NCI-H1436 treated with DMSO at 0.1 percent for 48 hours (cell line): Measurements from ENCODE around the gene TFAP2D.

Source experiments
- DNase-seq: peaks from one replicate; lab custom pipeline; 2025; lab: John Stamatoyannopoulos, UW

Gene TFAP2D

GRCh38 chr6:50720623-50721022 lies 7.3 kb downstream of the TFAP2D start:
- DNase-seq = no peak

GRCh38 chr6:50721978-50722377 lies 8.7 kb downstream of the TFAP2D start:
- no peak for DNase-seq

- DNase-seq = no peak
These were observed 9.7 kb downstream of the TFAP2D start for GRCh38 chr6:50722829-50723554.

- DNase-seq = no peak
These were observed 11.2 kb downstream of the TFAP2D start for GRCh38 chr6:50724381-50725124.

- DNase-seq = no peak
These were observed 21.2 kb downstream of the TFAP2D start for GRCh38 chr6:50734488-50734887.

GRCh38 chr6:50742161-50742560 lies 28.8 kb downstream of the TFAP2D start:
- no peak for DNase-seq

GRCh38 chr6:50744976-50745375 lies 31.6 kb downstream of the TFAP2D start:
- DNase-seq = no peak

- no peak for DNase-seq
These were observed 49.5 kb downstream of the TFAP2D start for GRCh38 chr6:50762798-50763197.

GRCh38 chr6:50778696-50779095 lies 65.4 kb downstream of the TFAP2D start:
- DNase-seq = no peak

- DNase-seq = no peak
These were observed 67.1 kb downstream of the TFAP2D start for GRCh38 chr6:50780382-50780781.

GRCh38 chr6:50785921-50786320 lies 72.6 kb downstream of the TFAP2D start:
- no peak for DNase-seq

- no peak for DNase-seq
These were observed 78.7 kb downstream of the TFAP2D start for GRCh38 chr6:50791900-50792508.

- DNase-seq = no peak
These were observed 79.4 kb downstream of the TFAP2D start for GRCh38 chr6:50792771-50793170.

GRCh38 chr6:50795574-50795973 lies 82.2 kb downstream of the TFAP2D start:
- DNase-seq = no peak

- no peak for DNase-seq
These were observed 91.0 kb downstream of the TFAP2D start for GRCh38 chr6:50804283-50804682.

- DNase-seq = no peak
These were observed 93.7 kb downstream of the TFAP2D start for GRCh38 chr6:50807035-50807434.

GRCh38 chr6:50815436-50816114 lies 102.2 kb downstream of the TFAP2D start:
- DNase-seq = no peak

GRCh38 chr6:50816115-50816675 lies 102.9 kb downstream of the TFAP2D start:
- DNase-seq = peak; percentile 50

GRCh38 chr6:50816947-50817645 lies 103.8 kb downstream of the TFAP2D start:
- no peak for DNase-seq

GRCh38 chr6:50817646-50817950 lies 104.3 kb downstream of the TFAP2D start:
- DNase-seq = no peak

- DNase-seq = no peak
These were observed 104.7 kb downstream of the TFAP2D start for GRCh38 chr6:50818020-50818419.

GRCh38 chr6:50818673-50819072 lies 105.3 kb downstream of the TFAP2D start, which contains the start of gene TFAP2B:
TFAP2B (plus strand) TSS chr6:50818871; CDS start chr6:50818892, 21 bp downstream.
- DNase-seq = no peak
